Activated naive CD4-positive, alpha-beta T cell (primary cell): ENCODE data around the gene PHETA1.
"Not testable (repeated sequence)": the region's sequence is repeated elsewhere in the genome, so short reads cannot be mapped to it uniquely, and the experiment has no call there.

ENCODE experiments used
- DNase-seq, 4 experiments: peaks; one replicate each; lab custom pipeline; 2025; lab: John Stamatoyannopoulos, UW

The PHETA1 gene

DNA sequence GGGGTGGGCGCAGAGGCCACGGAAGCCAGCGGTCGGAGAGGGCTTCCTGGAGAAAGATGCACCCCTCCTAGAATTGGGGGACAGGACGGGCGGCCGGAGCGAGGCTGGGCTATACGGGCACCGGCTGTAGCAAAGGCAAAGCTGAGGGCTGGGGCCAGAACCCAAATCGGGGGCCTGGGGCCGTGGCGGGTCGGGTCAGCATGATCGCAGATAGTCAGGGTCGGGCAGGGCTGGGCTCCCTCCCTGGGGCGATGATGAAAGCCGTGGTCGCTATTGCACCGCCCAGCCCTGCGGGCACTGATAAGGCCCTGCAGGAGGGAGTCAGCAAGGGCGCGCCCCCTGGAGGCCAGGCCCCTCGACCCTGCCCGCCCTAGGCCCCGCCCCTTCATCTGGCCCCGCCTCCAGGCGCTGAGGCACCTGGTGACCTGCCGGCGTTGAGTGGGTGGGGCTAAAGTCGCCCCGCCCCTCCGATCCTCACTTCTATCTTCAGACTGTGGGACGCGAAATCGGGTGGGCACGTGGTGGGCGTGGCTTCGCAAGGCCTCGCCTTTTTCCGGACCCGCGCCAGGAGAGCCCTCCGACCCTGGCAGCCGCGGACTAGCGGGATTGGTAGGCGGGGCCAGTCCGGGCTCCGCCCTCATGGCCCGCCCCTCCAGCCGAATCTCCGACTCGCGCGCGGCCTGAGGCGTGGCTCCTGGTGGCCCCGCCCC, 36.4 kb upstream of the PHETA1 start:
- peak; percentile 95 to 99 (median 97) for DNase-seq

DNA sequence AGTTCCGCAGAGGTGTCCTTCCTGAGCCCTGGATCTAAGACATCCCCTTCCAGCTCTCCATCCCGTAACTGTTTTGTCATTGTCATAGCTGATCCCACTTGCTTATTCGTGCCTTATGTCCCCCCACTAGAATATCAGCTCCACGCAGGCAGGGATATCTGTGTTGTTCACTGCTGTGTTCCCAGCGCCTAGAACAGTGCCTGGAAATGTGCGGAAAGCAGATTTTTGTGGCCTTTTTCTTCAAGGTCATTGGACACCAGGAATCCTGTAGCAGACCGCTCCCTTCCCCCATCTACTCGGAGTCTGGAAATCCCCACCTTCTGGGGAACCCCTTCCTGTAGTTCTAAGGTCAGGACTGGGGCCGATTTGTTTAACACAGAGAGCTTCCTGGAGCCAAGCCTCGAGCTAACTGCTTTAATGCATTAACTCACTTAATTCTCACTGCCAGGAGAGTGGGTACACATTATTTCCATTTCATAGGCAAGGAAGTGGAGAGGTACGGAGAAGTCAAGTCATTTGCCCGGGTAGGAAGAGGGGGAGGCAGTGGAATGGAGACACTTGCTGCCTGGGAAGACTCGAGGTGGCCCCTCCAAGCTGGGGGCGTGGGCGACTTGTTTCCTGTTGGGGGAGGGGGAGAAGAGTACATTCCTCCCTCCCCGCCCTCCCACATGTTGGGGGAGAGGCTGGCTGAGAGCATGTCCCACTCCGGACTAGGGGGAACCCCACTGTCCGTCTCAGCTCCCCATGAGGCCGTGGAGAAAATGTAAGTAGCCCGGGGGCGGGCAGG, 35.7 kb upstream of the PHETA1 start:
- peak in 2 of 4 experiments; percentile 37 to 42 for DNase-seq

DNA sequence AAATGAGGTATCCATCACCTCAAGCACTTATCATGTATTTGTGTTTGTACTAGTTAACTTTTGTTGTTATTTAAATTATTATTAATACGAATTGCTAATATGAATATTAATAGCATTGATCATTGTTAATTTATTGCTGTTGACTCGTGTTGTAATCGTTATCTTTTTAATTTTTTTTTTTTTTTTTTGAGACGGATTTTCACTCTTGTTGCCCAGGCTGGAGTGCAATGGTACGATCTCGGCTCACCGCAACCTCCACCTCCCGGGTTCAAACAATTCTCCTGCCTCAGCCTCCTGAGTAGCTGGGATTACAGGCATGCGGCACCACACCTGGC, 33.6 kb upstream of the PHETA1 start:
- not testable (repeated sequence) for DNase-seq

GRCh38 chr12:111401167-111401605, 32.3 kb upstream of the PHETA1 start:
- no peak for DNase-seq

GRCh38 chr12:111399741-111400404, 31.0 kb upstream of the PHETA1 start:
- DNase-seq, result not testable (repeated sequence)

GRCh38 chr12:111398530-111398929, 29.6 kb upstream of the PHETA1 start:
- DNase-seq, result no peak

- peak; percentile 76 to 90 (median 86) for DNase-seq
Observed at GRCh38 chr12:111396726-111397445, 28.0 kb upstream of the PHETA1 start.

DNA sequence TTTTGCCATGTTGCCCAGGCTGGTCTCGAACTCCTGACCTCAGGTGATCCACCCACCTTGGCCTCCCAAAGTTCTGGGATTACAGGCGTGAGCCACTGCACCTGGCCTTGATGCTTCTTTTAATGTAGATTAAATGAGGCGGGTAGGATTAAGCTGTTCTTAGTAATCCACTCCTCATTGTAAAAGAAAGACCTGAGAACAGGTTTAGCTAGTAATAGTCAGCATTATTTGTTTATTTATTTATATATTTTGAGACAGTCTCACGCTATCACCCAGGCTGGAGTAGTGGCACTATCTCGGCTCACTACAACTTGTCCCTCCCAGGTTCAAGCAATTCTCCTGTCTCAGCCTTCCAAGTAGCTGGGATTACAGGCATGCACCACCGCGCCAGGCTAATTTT, 27.4 kb upstream of the PHETA1 start:
- DNase-seq, result not testable (repeated sequence)

- DNase-seq, result no peak
Observed at GRCh38 chr12:111395336-111396187, 26.7 kb upstream of the PHETA1 start.

DNA sequence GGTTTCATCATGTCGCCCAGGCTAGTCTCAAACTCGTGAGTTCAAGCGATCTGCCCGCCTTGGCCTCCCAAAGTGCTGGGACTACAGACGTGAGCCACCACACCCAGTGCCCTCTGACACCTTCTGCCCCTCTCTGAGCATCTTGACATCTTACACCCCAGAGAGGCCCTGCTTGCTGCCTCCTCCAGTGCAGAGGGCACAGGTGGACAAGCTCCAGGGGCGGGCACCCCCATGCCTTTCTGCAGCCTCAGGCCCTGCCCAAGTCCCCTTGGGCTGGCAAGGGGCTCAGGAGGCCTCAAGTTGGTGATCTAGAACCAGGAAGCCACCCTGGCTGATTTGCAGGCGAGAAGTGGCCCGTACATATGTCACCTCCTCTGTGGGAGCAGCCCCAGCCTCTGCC, 25.6 kb upstream of the PHETA1 start:
- DNase-seq, result no peak

DNA sequence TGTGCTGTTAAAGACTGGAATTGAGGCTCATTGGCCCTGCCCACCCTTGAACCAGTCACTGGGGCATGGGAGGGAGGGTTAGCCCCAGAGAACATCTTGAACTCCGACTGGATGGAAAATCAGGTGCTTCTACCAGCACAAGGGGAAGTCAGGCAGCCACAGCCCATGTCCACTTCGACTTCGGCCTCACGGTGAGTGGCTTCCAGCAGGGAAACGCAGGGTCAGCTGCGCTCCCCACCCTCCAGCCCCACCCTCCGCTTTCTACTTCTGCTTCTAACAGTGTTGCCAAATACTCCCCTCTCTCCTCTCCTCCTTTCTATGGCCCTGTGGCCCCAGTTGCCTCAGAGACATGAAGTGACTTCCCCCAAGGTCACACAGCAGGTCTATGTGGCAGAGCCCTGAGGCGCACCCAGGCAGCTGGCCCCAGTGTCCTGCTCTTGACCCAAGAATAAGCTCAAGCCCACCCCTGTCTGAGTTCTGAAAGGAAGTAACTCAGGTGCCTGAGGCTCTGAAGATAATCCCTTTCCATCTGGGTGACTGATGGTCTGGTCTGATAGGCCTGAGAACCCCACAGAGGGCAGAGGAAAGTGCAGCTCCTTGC, 24.9 kb upstream of the PHETA1 start:
- no peak for DNase-seq

- no peak for DNase-seq
Observed at GRCh38 chr12:111390910-111391309, 22.0 kb upstream of the PHETA1 start.

DNA sequence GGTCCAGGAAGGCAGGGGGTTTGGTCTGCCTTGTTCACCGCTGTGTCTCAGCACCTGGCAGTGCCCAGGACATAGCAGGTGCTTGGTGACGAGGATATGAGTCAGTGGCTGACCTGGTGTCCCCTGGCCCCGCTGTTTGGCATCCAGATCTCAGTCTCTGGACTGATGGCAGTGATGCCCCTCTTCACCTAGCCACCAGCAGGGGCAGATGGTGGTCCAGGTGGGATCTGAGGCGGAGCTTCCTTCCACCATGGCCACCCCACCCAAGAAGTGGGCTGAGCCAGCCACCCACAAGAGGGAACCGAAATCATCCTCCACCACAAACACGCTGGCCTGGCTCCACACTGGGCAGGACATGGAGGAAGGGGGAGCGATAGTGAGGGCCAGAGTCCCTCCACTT, 20.7 kb upstream of the PHETA1 start:
- DNase-seq, result no peak

DNA sequence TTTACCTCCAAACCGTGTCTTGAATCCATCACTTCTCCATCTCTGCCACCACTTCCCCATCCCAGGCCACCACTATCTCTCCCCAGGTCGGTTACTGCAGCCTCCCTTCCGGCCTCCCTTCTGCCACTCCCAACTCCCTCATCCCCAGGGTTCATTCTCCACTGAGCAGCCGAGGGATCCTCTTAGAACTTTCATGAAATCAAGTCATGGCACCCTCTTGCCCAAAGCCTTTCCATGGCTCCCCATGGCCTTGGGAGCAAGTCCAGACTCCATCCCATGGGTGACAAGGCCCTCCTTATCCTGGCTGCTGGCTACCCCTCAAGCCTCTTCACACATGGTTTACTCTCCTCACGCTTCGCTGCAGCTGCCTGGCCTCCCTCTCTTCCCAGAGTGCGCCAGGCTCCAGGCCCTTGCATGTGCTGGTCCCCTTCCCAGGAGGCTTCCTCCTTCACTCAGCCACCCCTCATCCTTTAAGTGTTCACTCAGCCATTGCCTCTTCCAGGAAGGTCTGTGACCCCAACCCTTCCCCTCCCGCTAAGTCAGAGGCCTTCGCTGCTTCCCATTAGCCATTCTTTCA, 18.9 kb upstream of the PHETA1 start:
- DNase-seq, result no peak

- DNase-seq, result no peak
Observed at GRCh38 chr12:111386885-111387284, 18.0 kb upstream of the PHETA1 start.

GRCh38 chr12:111384596-111384995, 15.7 kb upstream of the PHETA1 start:
- no peak for DNase-seq

GRCh38 chr12:111379942-111380554, 11.2 kb upstream of the PHETA1 start:
- DNase-seq, result no peak

DNA sequence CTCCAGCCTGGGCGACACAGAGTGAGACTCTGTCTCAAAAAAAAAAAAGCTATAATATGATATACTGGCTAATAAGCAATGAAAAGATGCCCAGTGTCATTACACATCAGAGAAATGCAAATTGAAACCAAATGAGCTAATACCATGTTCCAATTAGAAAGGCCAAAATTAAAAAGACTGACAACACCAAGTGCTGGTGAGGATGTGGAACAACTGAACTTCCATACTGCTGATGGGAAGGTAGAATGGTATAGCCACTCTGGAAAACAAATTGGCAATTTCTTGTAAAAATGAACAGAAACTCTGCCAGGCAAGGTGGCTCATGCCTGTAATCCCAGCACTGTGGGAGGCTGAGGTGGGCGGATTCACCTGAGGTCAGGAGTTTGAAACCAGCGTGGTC, 8.5 kb upstream of the PHETA1 start:
- no peak for DNase-seq

DNA sequence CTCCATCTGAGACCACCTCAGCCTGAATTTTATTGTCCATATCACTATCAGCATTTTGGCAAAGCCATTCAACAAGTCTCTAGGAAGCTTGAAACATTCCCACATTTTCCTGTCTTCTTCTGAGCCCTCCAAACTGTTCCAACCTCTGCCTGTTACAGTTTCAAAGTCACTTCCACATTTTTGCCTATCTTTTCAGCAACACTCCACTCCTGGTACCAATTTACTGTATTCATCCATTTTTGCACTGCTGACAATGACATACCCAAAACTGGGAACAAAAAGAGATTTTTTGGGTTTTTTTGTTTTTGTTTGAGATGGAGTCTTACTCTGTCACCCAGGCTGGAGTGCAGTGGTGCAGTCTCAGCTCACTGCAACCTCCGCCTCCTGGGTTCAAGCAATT, 4.3 kb upstream of the PHETA1 start:
- DNase-seq, result not testable (repeated sequence)
